ENCODE results near the gene TLR10. TPM values are rescaled to one million over a fixed set of nuclear protein-coding genes. Genes with fewer than 3 reads are reported as not detected.

The TLR10 gene
- polyA plus RNA-seq, 1 of the 3 experiments (the other 2 are of a cell fraction), result not detected

GRCh38 chr4:38829237-38829636 is 46.4 kb upstream of the TLR10 start:
- H3K4me3 ChIP-seq (ENCODE audit: low read depth in 2 of 2, low read length in 1 of 2), result no peak overlapping the region
- POLR2A ChIA-PET, result no interaction called here
- H3K9me3 ChIP-seq, result 0 out of 2 replicates have a peak, but pooled peaks cover 4% of the 10 kb centered on the region
- no peaks in the 10 kb centered on the region for H3K79me2 ChIP-seq (ENCODE audit: insufficient read depth)
- H3K9me2 ChIP-seq, result no peaks in the 10 kb centered on the region
- TF ChIP-seq RFX5 (IDR thresholded peaks at IDR 0.05; ENCODE audit: low read length) (no peak), USF1 (IDR thresholded peaks at IDR 0.05; ENCODE audit: borderline replicate concordance, low read depth) (no peak), MXI1 (IDR thresholded peaks at IDR 0.05; ENCODE audit: low read depth, low read length) (no peak)
- no peak overlapping the region for H3K4me2 ChIP-seq
- WGBS (ENCODE audit: low lambda C conversion rate), result 93% methylated on average over 5 of the region's 5 CpGs
- no peak overlapping the region for H2AFZ ChIP-seq (ENCODE audit: low read depth)
- no peaks in the 10 kb centered on the region for H3K36me3 ChIP-seq (replicated peaks in 1 of 2; ENCODE audit: control insufficient read depth in 1 of 2, insufficient read depth in 2 of 2, low read length in 1 of 2)
- no peaks in the 10 kb centered on the region for H3F3A ChIP-seq (replicated peaks; ENCODE audit: insufficient read depth)
- H3K9ac ChIP-seq, result no peak overlapping the region
- no peaks in the 10 kb centered on the region for H3K4me1 ChIP-seq (ENCODE audit: control insufficient read depth in 1 of 2, insufficient read depth in 2 of 2, low read depth in 1 of 2, low read length in 1 of 2)
- H4K20me1 ChIP-seq (ENCODE audit: insufficient read depth), result no peaks in the 10 kb centered on the region
- CTCF ChIA-PET, result interaction anchor here (0.8 kb wide), 1 partner anchor 43 kb away, joined by 3 read pairs; no protein-coding TSS in a partner anchor
- no peak overlapping the region for H3K27ac ChIP-seq (ENCODE audit: low read depth in 2 of 2, low read length in 1 of 2)
- DNase-seq, result no peak
- H3K27me3 ChIP-seq (ENCODE audit: insufficient read depth), result no peaks in the 10 kb centered on the region

GRCh38 chr4:38823766-38824165 is 41.0 kb upstream of the TLR10 start:
- CTCF ChIA-PET, result no interaction called here
- no peaks in the 10 kb centered on the region for H3K4me1 ChIP-seq (ENCODE audit: control insufficient read depth in 1 of 2, insufficient read depth in 2 of 2, low read depth in 1 of 2, low read length in 1 of 2)
- no peak for TF ChIP-seq FOSL2 (IDR thresholded peaks at IDR 0.05; ENCODE audit: borderline replicate concordance, low read depth)
- TF ChIP-seq GATA2 (CRISPR knock-in tag; IDR thresholded peaks at IDR 0.05), result no peak
- no peak for TF ChIP-seq EZH2phosphoT487 (IDR thresholded peaks at IDR 0.05; ENCODE audit: borderline replicate concordance, low read depth)
- no peak for TF ChIP-seq CHD2 (IDR thresholded peaks at IDR 0.05; ENCODE audit: low read length, partially characterized antibody)
- no peak for TF ChIP-seq USF1 (IDR thresholded peaks at IDR 0.05; ENCODE audit: borderline replicate concordance, low read depth)
- H2AFZ ChIP-seq (ENCODE audit: low read depth), result no peak overlapping the region
- DNase-seq, result no peak
- POLR2A ChIA-PET, result no interaction called here
- H3F3A ChIP-seq (replicated peaks; ENCODE audit: insufficient read depth), result no peaks in the 10 kb centered on the region
- H3K4me2 ChIP-seq, result no peak overlapping the region
- H3K27ac ChIP-seq (ENCODE audit: low read depth in 2 of 2, low read length in 1 of 2), result no peak overlapping the region
- H3K9me2 ChIP-seq, result no peaks in the 10 kb centered on the region
- no peaks in the 10 kb centered on the region for H3K9me3 ChIP-seq
- H3K9ac ChIP-seq, result no peak overlapping the region
- H4K20me1 ChIP-seq (ENCODE audit: insufficient read depth), result no peaks in the 10 kb centered on the region
- no peaks in the 10 kb centered on the region for H3K36me3 ChIP-seq (replicated peaks in 1 of 2; ENCODE audit: control insufficient read depth in 1 of 2, insufficient read depth in 2 of 2, low read length in 1 of 2)
- no peak overlapping the region for H3K4me3 ChIP-seq (ENCODE audit: low read depth in 2 of 2, low read length in 1 of 2)
- no peaks in the 10 kb centered on the region for H3K79me2 ChIP-seq (ENCODE audit: insufficient read depth)
- no peaks in the 10 kb centered on the region for H3K27me3 ChIP-seq (ENCODE audit: insufficient read depth)
- WGBS (ENCODE audit: low lambda C conversion rate), result 77% methylated on average over 17 of the region's 27 CpGs

- DNase-seq, result no peak
- Histone ChIP-seq H3K9me3 (no peaks in the 10 kb centered on the region), H3K4me2 (no peak overlapping the region), H3K9ac (no peak overlapping the region), H3K4me1 (ENCODE audit: control insufficient read depth in 1 of 2, insufficient read depth in 2 of 2, low read depth in 1 of 2, low read length in 1 of 2) (no peaks in the 10 kb centered on the region), H3K27me3 (ENCODE audit: insufficient read depth) (no peaks in the 10 kb centered on the region), H3K27ac (ENCODE audit: low read depth in 2 of 2, low read length in 1 of 2) (no peak overlapping the region), H3K79me2 (ENCODE audit: insufficient read depth) (no peaks in the 10 kb centered on the region), H4K20me1 (ENCODE audit: insufficient read depth) (no peaks in the 10 kb centered on the region), H3K4me3 (ENCODE audit: low read depth in 2 of 2, low read length in 1 of 2) (no peak overlapping the region), H3K36me3 (replicated peaks in 1 of 2; ENCODE audit: control insufficient read depth in 1 of 2, insufficient read depth in 2 of 2, low read length in 1 of 2) (no peaks in the 10 kb centered on the region), H3F3A (replicated peaks; ENCODE audit: insufficient read depth) (no peaks in the 10 kb centered on the region), H2AFZ (ENCODE audit: low read depth) (no peak overlapping the region), H3K9me2 (no peaks in the 10 kb centered on the region)
- ChIA-PET POLR2A (no interaction called here), CTCF (interaction anchor here (0.8 to 1.5 kb wide), 4 partner anchors 9 to 40 kb away, joined by 3 to 4 read pairs (median 3); partner anchors contain the start of gene TLR10)
- TF ChIP-seq FOXJ3 (CRISPR knock-in tag; IDR thresholded peaks at IDR 0.05) (no peak), FOXM1 (IDR thresholded peaks at IDR 0.05; ENCODE audit: low read depth) (no peak), FOSL2 (IDR thresholded peaks at IDR 0.05; ENCODE audit: borderline replicate concordance, low read depth) (no peak), JUND (IDR thresholded peaks at IDR 0.05) (no peak), NFIC (IDR thresholded peaks at IDR 0.05; ENCODE audit: borderline replicate concordance) (no peak), CTCF (IDR thresholded peaks at IDR 0.05) (no peak)
- WGBS (ENCODE audit: low lambda C conversion rate), result 73% methylated on average over 5 of the region's 5 CpGs
These were observed 40.0 kb upstream of the TLR10 start for GRCh38 chr4:38822748-38823303.

Measured in SK-N-SH (cell line).